Mesendoderm (in vitro differentiated cells): ENCODE measurements around the gene FBXW11.

Source experiments
- DNase-seq: peaks from one replicate; pipeline ENCODE4 v3.0.0; 2013
- H2AK5ac ChIP-seq: 2 replicates; pipeline ENCODE4 v1.6.1; 2013; ENCODE audit warnings: low read length, inconsistent platforms
- H2BK120ac ChIP-seq: 2 replicates; pipeline ENCODE4 v1.6.1; 2013; ENCODE audit warnings: low read depth, mild to moderate bottlenecking, low read length, moderate library complexity, mixed read lengths
- H2BK15ac ChIP-seq: replicated peaks from 2 replicates; pipeline ENCODE4 v1.6.1; 2013; ENCODE audit warnings: low read depth, mild to moderate bottlenecking, moderate library complexity
- H2BK5ac ChIP-seq: 2 replicates; pipeline ENCODE4 v1.6.1; 2013; ENCODE audit warnings: low read length, inconsistent platforms
- H3K18ac ChIP-seq: 2 replicates; pipeline ENCODE4 v1.6.1; 2013; ENCODE audit warnings: mild to moderate bottlenecking, low read length, mixed read lengths
- H3K23ac ChIP-seq: one replicate; pipeline ENCODE4 v1.6.1; 2013; ENCODE audit warnings: low read length
- H3K27ac ChIP-seq: 2 replicates; pipeline ENCODE4 v1.5.1; 2013; ENCODE audit warnings: low read depth, mild to moderate bottlenecking, inconsistent platforms, low read length, moderate library complexity
- H3K27me3 ChIP-seq: 2 replicates; pipeline ENCODE4 v1.6.1; 2013; ENCODE audit warnings: low read length, control low read depth, mild to moderate bottlenecking, inconsistent platforms; ENCODE audit not compliant: insufficient read depth, poor library complexity
- H3K36me3 ChIP-seq: 2 replicates; pipeline ENCODE4 v1.6.1; 2013; ENCODE audit warnings: low read length, inconsistent platforms; ENCODE audit not compliant: control insufficient read depth, insufficient read depth
- H3K4ac ChIP-seq: one replicate; pipeline ENCODE4 v1.6.1; 2013; ENCODE audit warnings: low read depth, mild to moderate bottlenecking, low read length, moderate library complexity
- H3K4me1 ChIP-seq: 2 replicates; pipeline ENCODE4 v1.6.1; 2013; ENCODE audit warnings: low read depth, low read length, inconsistent platforms; ENCODE audit not compliant: control insufficient read depth
- H3K4me2 ChIP-seq: 2 replicates; pipeline ENCODE4 v1.6.1; 2013; ENCODE audit warnings: low read length
- H3K4me3 ChIP-seq: 2 replicates; pipeline ENCODE4 v1.5.1; 2013; ENCODE audit warnings: mild to moderate bottlenecking, low read length
- H3K56ac ChIP-seq: one replicate; pipeline ENCODE4 v1.6.1; 2013; ENCODE audit warnings: low read length
- H3K79me1 ChIP-seq: 2 replicates; pipeline ENCODE4 v1.6.1; 2013; ENCODE audit warnings: low read length, inconsistent platforms
- H3K79me2 ChIP-seq: 2 replicates; pipeline ENCODE4 v1.6.1; 2013; ENCODE audit warnings: mild to moderate bottlenecking, low read length; ENCODE audit not compliant: control insufficient read depth, insufficient read depth
- H3K9ac ChIP-seq: 2 replicates; pipeline ENCODE4 v1.6.1; 2013; ENCODE audit warnings: low read length, inconsistent platforms
- H4K5ac ChIP-seq: one replicate; pipeline ENCODE4 v1.6.1; 2013; ENCODE audit warnings: low read length
- H4K8ac ChIP-seq: one replicate; pipeline ENCODE4 v1.6.1; 2013; ENCODE audit warnings: low read depth, mild to moderate bottlenecking, control low read depth, low read length, moderate library complexity
- WGBS: extraction: QIAGEN DNeasy Blood & Tissue Kit; methylation state at CpG from one replicate; pipeline ENCODE4 v1.1.7; 2013; ENCODE audit warnings: low lambda C conversion rate, missing lambda C conversion rate; ENCODE audit not compliant: insufficient coverage; ENCODE audit errors: extremely low coverage; 5-methylcytosine and 5-hydroxymethylcytosine counted together

The FBXW11 gene

GRCh38 chr5:171953860-171954701, 52.4 kb downstream of the FBXW11 start:
- Histone ChIP-seq H4K8ac (no peak overlapping the region), H3K4me2 (no peak overlapping the region), H3K56ac (no peak overlapping the region), H2BK15ac (no peak overlapping the region), H3K27ac (no peak overlapping the region), H3K4ac (no peak overlapping the region), H2AK5ac (no peak overlapping the region), H3K4me3 (no peak overlapping the region), H3K27me3 (no peaks in the 10 kb centered on the region), H3K23ac (no peak overlapping the region), H4K5ac (no peak overlapping the region), H3K9ac (no peak overlapping the region), H3K4me1 (peaks cover 19% of the 10 kb centered on the region), H3K79me1 (peaks cover 21% of the 10 kb centered on the region), H3K18ac (no peak overlapping the region), H2BK5ac (no peak overlapping the region), H2BK120ac (no peak overlapping the region), H3K36me3 (no peaks in the 10 kb centered on the region), H3K79me2 (peaks cover 57% of the 10 kb centered on the region)
- no CpG with 5 or more reads among the region's 2 CpGs for WGBS
- peak; percentile 91 for DNase-seq

- Histone ChIP-seq H3K18ac (no peak overlapping the region), H3K4ac (no peak overlapping the region), H3K36me3 (no peaks in the 10 kb centered on the region), H2BK120ac (no peak overlapping the region), H3K4me1 (peaks cover 11% of the 10 kb centered on the region), H3K27ac (no peak overlapping the region), H3K56ac (no peak overlapping the region), H3K79me2 (peaks cover 45% of the 10 kb centered on the region), H3K23ac (no peak overlapping the region), H4K8ac (no peak overlapping the region), H2BK5ac (no peak overlapping the region), H4K5ac (no peak overlapping the region), H3K4me2 (no peak overlapping the region), H3K27me3 (no peaks in the 10 kb centered on the region), H3K79me1 (peaks cover 9% of the 10 kb centered on the region), H3K4me3 (no peak overlapping the region), H2BK15ac (no peak overlapping the region), H3K9ac (no peak overlapping the region), H2AK5ac (no peak overlapping the region)
- no peak for DNase-seq
- no CpG with 5 or more reads among the region's 5 CpGs for WGBS
Observed at GRCh38 chr5:171952021-171952420, 54.4 kb downstream of the FBXW11 start.

GRCh38 chr5:171951218-171951617, 55.2 kb downstream of the FBXW11 start:
- H3K27ac ChIP-seq = no peak overlapping the region
- no peak overlapping the region for H2BK15ac ChIP-seq
- H3K9ac ChIP-seq = no peak overlapping the region
- H4K8ac ChIP-seq = no peak overlapping the region
- no peak overlapping the region for H3K4me3 ChIP-seq
- no peak overlapping the region for H2BK120ac ChIP-seq
- H3K27me3 ChIP-seq = no peaks in the 10 kb centered on the region
- H3K4me1 ChIP-seq = peaks cover 11% of the 10 kb centered on the region
- no peak overlapping the region for H3K4me2 ChIP-seq
- WGBS = no CpG with 5 or more reads among the region's 4 CpGs
- H3K79me1 ChIP-seq = peaks cover 9% of the 10 kb centered on the region
- H3K23ac ChIP-seq = no peak overlapping the region
- no peak overlapping the region for H2BK5ac ChIP-seq
- no peaks in the 10 kb centered on the region for H3K36me3 ChIP-seq
- no peak overlapping the region for H3K4ac ChIP-seq
- no peak for DNase-seq
- no peak overlapping the region for H3K56ac ChIP-seq
- peaks cover 39% of the 10 kb centered on the region for H3K79me2 ChIP-seq
- H3K18ac ChIP-seq = no peak overlapping the region
- no peak overlapping the region for H4K5ac ChIP-seq
- no peak overlapping the region for H2AK5ac ChIP-seq

- Histone ChIP-seq H4K8ac (no peak overlapping the region), H3K56ac (no peak overlapping the region), H3K4me2 (no peak overlapping the region), H3K23ac (no peak overlapping the region), H2BK15ac (no peak overlapping the region), H3K4me3 (no peak overlapping the region), H3K79me2 (peaks cover 20% of the 10 kb centered on the region), H2BK120ac (no peak overlapping the region), H3K18ac (no peak overlapping the region), H2AK5ac (no peak overlapping the region), H3K4ac (no peak overlapping the region), H3K79me1 (peaks cover 6% of the 10 kb centered on the region), H3K4me1 (no peaks in the 10 kb centered on the region), H3K36me3 (no peaks in the 10 kb centered on the region), H4K5ac (no peak overlapping the region), H3K27ac (no peak overlapping the region), H2BK5ac (no peak overlapping the region), H3K27me3 (no peaks in the 10 kb centered on the region), H3K9ac (no peak overlapping the region)
- DNase-seq = peak; percentile 82
- no CpG with 5 or more reads among the region's 3 CpGs for WGBS
Observed at GRCh38 chr5:171946000-171946781, 60.2 kb downstream of the FBXW11 start.

GRCh38 chr5:171945476-171945875, 61.0 kb downstream of the FBXW11 start:
- H2AK5ac ChIP-seq = no peak overlapping the region
- no peaks in the 10 kb centered on the region for H3K27me3 ChIP-seq
- H3K27ac ChIP-seq = no peak overlapping the region
- H3K56ac ChIP-seq = no peak overlapping the region
- no peak overlapping the region for H2BK120ac ChIP-seq
- no peak overlapping the region for H3K23ac ChIP-seq
- H3K9ac ChIP-seq = no peak overlapping the region
- no peak overlapping the region for H4K5ac ChIP-seq
- H3K79me1 ChIP-seq = peaks cover 6% of the 10 kb centered on the region
- H3K4me1 ChIP-seq = no peaks in the 10 kb centered on the region
- H4K8ac ChIP-seq = no peak overlapping the region
- no CpG with 5 or more reads among the region's 4 CpGs for WGBS
- H3K4ac ChIP-seq = no peak overlapping the region
- peaks cover 16% of the 10 kb centered on the region for H3K79me2 ChIP-seq
- no peak overlapping the region for H2BK15ac ChIP-seq
- H3K4me2 ChIP-seq = no peak overlapping the region
- H3K4me3 ChIP-seq = no peak overlapping the region
- no peak overlapping the region for H3K18ac ChIP-seq
- no peak overlapping the region for H2BK5ac ChIP-seq
- no peaks in the 10 kb centered on the region for H3K36me3 ChIP-seq
- DNase-seq = no peak
